ENCODE results near the gene LRRC56. TPM values are rescaled to one million over a fixed set of nuclear protein-coding genes. Genes with fewer than 3 reads are reported as not detected.

Gene LRRC56
- polyA plus RNA-seq, 3 donors, result 0.09 to 0.68 TPM; not detected in 1

GRCh38 chr11:488992-489391 is 48.3 kb upstream of the LRRC56 start:
- Mint-ChIP-seq H3K27ac (peak overlapping the region in 2 of 7 donors; percentile 13 to 46), H3K4me1 (no peaks in the 10 kb centered on the region), H3K36me3 (peaks cover 14 to 33% of the 10 kb centered on the region in 2 donors), H3K9me3 (peaks cover 0 to 4% (median 0%) of the 10 kb centered on the region in 7 donors), H3K4me3 (no peak overlapping the region), H3K27me3 (ENCODE audit: low read depth in 3 of 3) (peaks cover 0 to 2% (median 0%) of the 10 kb centered on the region in 3 donors)
- Histone ChIP-seq H3K27me3 (ENCODE audit: control insufficient read depth in 2 of 2, insufficient read depth in 2 of 2, low read length in 2 of 2) (no peaks in the 10 kb centered on the region), H3K4me3 (replicated peaks in 1 of 3; ENCODE audit: low read depth in 2 of 3, low read length in 3 of 3) (no peak overlapping the region), H3K4me2 (replicated peaks; ENCODE audit: extremely low read depth, low read length, poor library complexity, severe bottlenecking) (no peak overlapping the region), H3K4me1 (ENCODE audit: control insufficient read depth in 1 of 2, insufficient read depth in 2 of 2, low read length in 2 of 2) (no peaks in the 10 kb centered on the region), H3K36me3 (replicated peaks in 1 of 2; ENCODE audit: control insufficient read depth in 1 of 2, insufficient read depth in 2 of 2, low read length in 2 of 2) (peaks cover 16 to 20% of the 10 kb centered on the region in 2 donors), H2AFZ (ENCODE audit: insufficient read depth, low read depth, low read length, poor library complexity, severe bottlenecking) (no peak overlapping the region), H3K9me3 (replicated peaks in 1 of 2; ENCODE audit: control insufficient read depth in 1 of 2, insufficient read depth in 1 of 2, low read length in 2 of 2) (peaks cover 0 to 14% of the 10 kb centered on the region in 2 donors), H3K27ac (ENCODE audit: low read depth in 1 of 2, low read length in 2 of 2) (no peak overlapping the region), H3K79me2 (ENCODE audit: insufficient read depth, low read length) (no peaks in the 10 kb centered on the region), H4K20me1 (ENCODE audit: insufficient read depth, low read length) (peaks cover 14% of the 10 kb centered on the region), H3K9ac (ENCODE audit: insufficient read depth, low read length, poor library complexity, severe bottlenecking) (no peak overlapping the region)
- WGBS (ENCODE audit: insufficient coverage), result 92% methylated on average over 18 of the region's 19 CpGs
- no peak for TF ChIP-seq CTCF (IDR thresholded peaks at IDR 0.05)
- no peak for DNase-seq
- intact Hi-C loops (cut with micrococcal nuclease), result no loop called here

GRCh38 chr11:489610-490185 is 47.6 kb upstream of the LRRC56 start:
- Histone ChIP-seq H3K9me3 (replicated peaks in 1 of 2; ENCODE audit: control insufficient read depth in 1 of 2, insufficient read depth in 1 of 2, low read length in 2 of 2) (peaks cover 0 to 8% of the 10 kb centered on the region in 2 donors), H3K79me2 (ENCODE audit: insufficient read depth, low read length) (no peaks in the 10 kb centered on the region), H3K27me3 (ENCODE audit: control insufficient read depth in 2 of 2, insufficient read depth in 2 of 2, low read length in 2 of 2) (no peaks in the 10 kb centered on the region), H3K4me1 (ENCODE audit: control insufficient read depth in 1 of 2, insufficient read depth in 2 of 2, low read length in 2 of 2) (no peaks in the 10 kb centered on the region), H3K4me3 (replicated peaks in 1 of 3; ENCODE audit: low read depth in 2 of 3, low read length in 3 of 3) (no peak overlapping the region), H4K20me1 (ENCODE audit: insufficient read depth, low read length) (peaks cover 21% of the 10 kb centered on the region), H3K9ac (ENCODE audit: insufficient read depth, low read length, poor library complexity, severe bottlenecking) (no peak overlapping the region), H2AFZ (ENCODE audit: insufficient read depth, low read depth, low read length, poor library complexity, severe bottlenecking) (no peak overlapping the region), H3K27ac (ENCODE audit: low read depth in 1 of 2, low read length in 2 of 2) (no peak overlapping the region), H3K36me3 (replicated peaks in 1 of 2; ENCODE audit: control insufficient read depth in 1 of 2, insufficient read depth in 2 of 2, low read length in 2 of 2) (peaks cover 23 to 27% of the 10 kb centered on the region in 2 donors), H3K4me2 (replicated peaks; ENCODE audit: extremely low read depth, low read length, poor library complexity, severe bottlenecking) (no peak overlapping the region)
- intact Hi-C loops (cut with micrococcal nuclease), result no loop called here
- H3K27me3 Mint-ChIP-seq (ENCODE audit: low read depth in 3 of 3), result peaks cover 0 to 2% (median 0%) of the 10 kb centered on the region in 3 donors
- no peak overlapping the region for H3K27ac Mint-ChIP-seq
- WGBS (ENCODE audit: insufficient coverage), result 94% methylated on average over 32 of the region's 37 CpGs
- no peak for DNase-seq
- H3K36me3 Mint-ChIP-seq, result peaks cover 18 to 37% of the 10 kb centered on the region in 2 donors
- H3K9me3 Mint-ChIP-seq, result no peaks in the 10 kb centered on the region
- H3K4me3 Mint-ChIP-seq, result no peak overlapping the region
- H3K4me1 Mint-ChIP-seq, result no peaks in the 10 kb centered on the region
- no peak for TF ChIP-seq CTCF (IDR thresholded peaks at IDR 0.05)
